Stomach (tissue), 9 donors: ENCODE results near the gene PTAR1. TPM values are rescaled to one million over a fixed set of nuclear protein-coding genes. Genes with fewer than 3 reads are reported as not detected.

Experiments used
- DNase-seq, 2 donors: peaks; one replicate each; pipeline versions ENCODE4 v3.0.0 to v3.0.0-alpha.2; 2013 to 2019
- H3K27ac ChIP-seq, 5 donors: fragments of 200-600 bp in 4 of 5; sonication (generic) in 4 of 5; one replicate each; pipeline ENCODE4 v1.5.1; 2013 to 2019; ENCODE audit warnings: mild to moderate bottlenecking in 1 of 5, moderate library complexity in 1 of 5
- H3K27me3 ChIP-seq, 3 donors: fragments of 200-600 bp; sonication (generic); one replicate each; pipeline ENCODE4 v1.5.1; 2017 to 2019; ENCODE audit warnings: mixed run types in 1 of 3
- H3K36me3 ChIP-seq, 4 donors: fragments of 200-600 bp; sonication (generic); 1 replicate in 3 of 4; 2 replicates in 1 of 4; pipeline ENCODE4 v1.5.1; 2016 to 2019
- H3K4me1 ChIP-seq, 4 donors: fragments of 200-600 bp; sonication (generic); one replicate each; pipeline ENCODE4 v1.5.1; 2016 to 2019
- H3K4me3 ChIP-seq, 4 donors: fragments of 200-600 bp; sonication (generic) in 3 of 4; one replicate each; pipeline ENCODE4 v1.5.1; 2016 to 2019; ENCODE audit warnings: mild to moderate bottlenecking in 1 of 4
- H3K9me3 ChIP-seq, 4 donors: fragments of 200-600 bp; sonication (generic); one replicate each; pipeline ENCODE4 v1.5.1; 2016 to 2019
- EP300 ChIP-seq: sonication (generic); formaldehyde crosslinking; IDR thresholded peaks from one replicate; pipeline ENCODE4 v1.6.1; 2017; ENCODE audit warnings: antibody characterized with exemption
- POLR2A ChIP-seq, 4 donors: fragments of 450-650 bp; IDR thresholded peaks; one replicate each; pipeline ENCODE4 v1.6.1; 2016; ENCODE audit warnings: antibody characterized with exemption in 4 of 4, control low read depth in 2 of 4, mild to moderate bottlenecking in 1 of 4, moderate library complexity in 1 of 4
- POLR2AphosphoS5 ChIP-seq, 3 donors: sonication (generic); formaldehyde crosslinking; IDR thresholded peaks; one replicate each; pipeline ENCODE4 v1.6.1; 2016; ENCODE audit warnings: antibody characterized with exemption in 3 of 3
- WGBS, 5 donors: extraction: QIAGEN DNeasy Blood & Tissue Kit in 3 of 5; methylation state at CpG; one replicate each; pipeline versions ENCODE4 v1.1.5 to v1.1.7; 2013 to 2018; 5-methylcytosine and 5-hydroxymethylcytosine counted together
- intact Hi-C: fragments of 100-400 bp; cut with DNase I; formaldehyde crosslinking; loops from one replicate; pipeline ENCODE4 v1.15.1; 2023; ENCODE audit warnings: low total_unique reads
- polyA plus RNA-seq, 3 donors: library from polyadenylated mRNA; stranded (reverse); fragments of 200-250 nt; gene quantifications; one replicate each; pipeline ENCODE4 v1.2.3, GENCODE V29; 2013
- total RNA-seq, 5 donors: library from RNA; depleted of rRNA; stranded (reverse); fragments of >200 nt; gene quantifications; one replicate each; pipeline versions ENCODE4 v1.1.0 to v1.2.3, GENCODE V29; 2014 to 2016
- TF ChIP-seq, protein P1 (sequence below), 7 experiments: fragments of 450-650 bp in 4 of 7; fragments of 200-600 bp in 3 of 7; sonication (generic) in 3 of 7; IDR thresholded peaks; one replicate each; pipeline ENCODE4 v1.5.1; 2016 to 2019; ENCODE audit warnings: antibody characterized with exemption in 7 of 7, control low read depth in 2 of 7, mild to moderate bottlenecking in 1 of 7
- donor health status: healthy with polysubstance abuse.
- donor health status: Bipolar disorder and iron deficiency.
- donor health status: healthy.

Gene PTAR1
- total and polyA plus RNA-seq, 8 donors, result 4.5 to 124 (median 13.8) TPM

DNA sequence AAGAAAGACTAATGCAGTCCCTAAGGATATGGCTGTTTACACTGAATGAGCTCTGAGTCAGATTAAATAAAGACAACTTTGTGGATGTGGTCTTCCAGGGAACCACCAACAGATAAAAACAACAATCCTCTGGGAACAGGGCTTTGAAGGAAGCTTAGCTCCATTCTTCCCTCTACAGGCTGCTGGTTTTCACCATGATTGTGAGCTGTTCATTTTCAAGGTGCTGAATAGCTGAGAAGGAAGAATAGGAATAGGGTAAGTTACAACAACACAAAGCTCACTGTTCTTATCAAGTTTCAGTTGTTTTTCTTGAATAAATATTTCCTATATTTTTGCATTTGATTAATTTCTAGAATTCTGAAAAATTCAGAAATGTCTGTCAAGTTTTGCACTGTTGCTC, 25.9 kb upstream of the PTAR1 start:
- no peaks in the 10 kb centered on the region for H3K36me3 ChIP-seq
- H3K4me3 ChIP-seq, result no peak overlapping the region
- peak in 1 of 2 donors; percentile 16 for DNase-seq
- H3K27me3 ChIP-seq, result no peaks in the 10 kb centered on the region
- TF ChIP-seq, protein P1, sequence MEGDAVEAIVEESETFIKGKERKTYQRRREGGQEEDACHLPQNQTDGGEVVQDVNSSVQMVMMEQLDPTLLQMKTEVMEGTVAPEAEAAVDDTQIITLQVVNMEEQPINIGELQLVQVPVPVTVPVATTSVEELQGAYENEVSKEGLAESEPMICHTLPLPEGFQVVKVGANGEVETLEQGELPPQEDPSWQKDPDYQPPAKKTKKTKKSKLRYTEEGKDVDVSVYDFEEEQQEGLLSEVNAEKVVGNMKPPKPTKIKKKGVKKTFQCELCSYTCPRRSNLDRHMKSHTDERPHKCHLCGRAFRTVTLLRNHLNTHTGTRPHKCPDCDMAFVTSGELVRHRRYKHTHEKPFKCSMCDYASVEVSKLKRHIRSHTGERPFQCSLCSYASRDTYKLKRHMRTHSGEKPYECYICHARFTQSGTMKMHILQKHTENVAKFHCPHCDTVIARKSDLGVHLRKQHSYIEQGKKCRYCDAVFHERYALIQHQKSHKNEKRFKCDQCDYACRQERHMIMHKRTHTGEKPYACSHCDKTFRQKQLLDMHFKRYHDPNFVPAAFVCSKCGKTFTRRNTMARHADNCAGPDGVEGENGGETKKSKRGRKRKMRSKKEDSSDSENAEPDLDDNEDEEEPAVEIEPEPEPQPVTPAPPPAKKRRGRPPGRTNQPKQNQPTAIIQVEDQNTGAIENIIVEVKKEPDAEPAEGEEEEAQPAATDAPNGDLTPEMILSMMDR (IDR thresholded peaks at IDR 0.05), result no peak
- intact Hi-C loops, result no loop called here
- no peaks in the 10 kb centered on the region for H3K9me3 ChIP-seq
- no peak overlapping the region for H3K27ac ChIP-seq
- no peaks in the 10 kb centered on the region for H3K4me1 ChIP-seq

GRCh38 chr9:69773258-69773657, 13.4 kb upstream of the PTAR1 start:
- Histone ChIP-seq H3K4me1 (no peaks in the 10 kb centered on the region), H3K36me3 (no peaks in the 10 kb centered on the region), H3K27ac (no peak overlapping the region), H3K9me3 (no peaks in the 10 kb centered on the region), H3K4me3 (no peak overlapping the region), H3K27me3 (no peaks in the 10 kb centered on the region)
- no peak for DNase-seq
- intact Hi-C loops, result no loop called here
- 51 to 87% (median 78%) methylated on average over 1 of the region's 1 CpG for WGBS, 5 donors
- no peak for TF ChIP-seq POLR2AphosphoS5 (IDR thresholded peaks at IDR 0.05)
- TF ChIP-seq, protein P1 (IDR thresholded peaks at IDR 0.05), result no peak

- no peak overlapping the region for H3K27ac ChIP-seq
- H3K9me3 ChIP-seq, result no peaks in the 10 kb centered on the region
- no peak for DNase-seq
- intact Hi-C loops, result no loop called here
- H3K36me3 ChIP-seq, result no peaks in the 10 kb centered on the region
- TF ChIP-seq, protein P1 (IDR thresholded peaks at IDR 0.05), result no peak
- TF ChIP-seq POLR2A (IDR thresholded peaks at IDR 0.05), result no peak
- TF ChIP-seq EP300, result no peak
- no peak for TF ChIP-seq POLR2AphosphoS5 (IDR thresholded peaks at IDR 0.05)
- no peaks in the 10 kb centered on the region for H3K4me1 ChIP-seq
- H3K27me3 ChIP-seq, result no peaks in the 10 kb centered on the region
- 64 to 73% (median 71%) methylated on average over 4 of the region's 4 CpGs for WGBS, 5 donors
- H3K4me3 ChIP-seq, result no peak overlapping the region
Measured at GRCh38 chr9:69771775-69772418, 12.1 kb upstream of the PTAR1 start.

DNA sequence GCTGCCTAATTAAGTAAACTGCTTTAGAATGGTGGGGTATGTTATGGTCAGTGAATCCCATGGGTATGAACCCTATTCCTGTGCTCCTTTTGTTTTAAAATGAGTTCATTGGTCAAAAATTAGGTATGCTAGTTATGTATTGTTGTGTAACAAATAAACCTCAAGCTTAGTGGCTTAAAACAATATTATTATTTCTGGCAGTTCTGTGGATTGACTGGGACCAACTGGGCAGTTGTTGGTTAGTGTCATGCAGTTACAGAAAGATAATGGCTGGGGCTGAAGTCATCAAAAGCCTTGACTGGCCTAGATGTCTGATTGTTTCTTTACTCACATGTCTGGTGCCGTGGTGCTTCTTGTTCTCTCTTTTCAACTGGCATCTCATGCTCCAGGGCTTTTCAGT, 8.9 kb upstream of the PTAR1 start:
- Histone ChIP-seq H3K4me3 (no peak overlapping the region), H3K4me1 (no peaks in the 10 kb centered on the region), H3K27ac (no peak overlapping the region), H3K27me3 (no peaks in the 10 kb centered on the region), H3K9me3 (no peaks in the 10 kb centered on the region), H3K36me3 (no peaks in the 10 kb centered on the region)
- DNase-seq, result no peak
- TF ChIP-seq POLR2A (IDR thresholded peaks at IDR 0.05) (no peak), POLR2AphosphoS5 (IDR thresholded peaks at IDR 0.05) (no peak), EP300 (no peak)
- TF ChIP-seq, protein P1 (IDR thresholded peaks at IDR 0.05), result no peak
- intact Hi-C loops, result no loop called here
- WGBS, 5 donors, result 76 to 94% (median 83%) methylated on average over 1 of the region's 1 CpG
